Esophagus squamous epithelium (tissue), 4 donors: ENCODE results near the gene POMT2.

Source experiments
- POLR2A ChIP-seq, 4 donors: fragments of 450-650 bp; IDR thresholded peaks; one replicate each; pipeline ENCODE4 v1.6.1; 2017; ENCODE audit warnings: antibody characterized with exemption in 4 of 4, mild to moderate bottlenecking in 4 of 4, moderate library complexity in 3 of 4
- TF ChIP-seq, protein P1 (sequence below), 6 experiments: fragments of 450-650 bp in 4 of 6; fragments of 200-600 bp in 2 of 6; sonication (generic) in 2 of 6; IDR thresholded peaks; one replicate each; pipeline ENCODE4 v1.5.1; 2016 to 2019; ENCODE audit warnings: antibody characterized with exemption in 6 of 6, mild to moderate bottlenecking in 4 of 6, moderate library complexity in 4 of 6

DNA sequence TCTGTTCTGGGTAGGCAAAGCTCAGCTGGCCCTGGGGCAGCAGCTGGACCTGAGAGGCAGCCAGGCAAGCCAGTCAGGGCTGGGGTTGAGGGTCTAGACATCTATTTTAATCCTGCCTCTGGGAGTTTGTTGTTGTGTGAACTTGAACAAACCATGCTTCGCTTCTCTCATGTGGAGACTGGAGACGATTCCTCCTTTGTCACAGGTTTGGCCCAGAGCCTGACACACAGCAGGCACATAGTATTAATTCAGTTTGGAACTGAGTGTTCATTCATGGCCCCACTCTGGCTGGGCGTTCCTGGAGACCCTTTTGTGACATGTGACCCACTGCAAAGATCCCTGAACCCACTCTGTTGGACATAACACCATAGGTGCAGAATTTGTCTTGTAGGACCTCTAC lies 89.0 kb downstream of the POMT2 start:
- TF ChIP-seq, protein P1, sequence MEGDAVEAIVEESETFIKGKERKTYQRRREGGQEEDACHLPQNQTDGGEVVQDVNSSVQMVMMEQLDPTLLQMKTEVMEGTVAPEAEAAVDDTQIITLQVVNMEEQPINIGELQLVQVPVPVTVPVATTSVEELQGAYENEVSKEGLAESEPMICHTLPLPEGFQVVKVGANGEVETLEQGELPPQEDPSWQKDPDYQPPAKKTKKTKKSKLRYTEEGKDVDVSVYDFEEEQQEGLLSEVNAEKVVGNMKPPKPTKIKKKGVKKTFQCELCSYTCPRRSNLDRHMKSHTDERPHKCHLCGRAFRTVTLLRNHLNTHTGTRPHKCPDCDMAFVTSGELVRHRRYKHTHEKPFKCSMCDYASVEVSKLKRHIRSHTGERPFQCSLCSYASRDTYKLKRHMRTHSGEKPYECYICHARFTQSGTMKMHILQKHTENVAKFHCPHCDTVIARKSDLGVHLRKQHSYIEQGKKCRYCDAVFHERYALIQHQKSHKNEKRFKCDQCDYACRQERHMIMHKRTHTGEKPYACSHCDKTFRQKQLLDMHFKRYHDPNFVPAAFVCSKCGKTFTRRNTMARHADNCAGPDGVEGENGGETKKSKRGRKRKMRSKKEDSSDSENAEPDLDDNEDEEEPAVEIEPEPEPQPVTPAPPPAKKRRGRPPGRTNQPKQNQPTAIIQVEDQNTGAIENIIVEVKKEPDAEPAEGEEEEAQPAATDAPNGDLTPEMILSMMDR (IDR thresholded peaks at IDR 0.05) = no peak
- no peak for TF ChIP-seq POLR2A (IDR thresholded peaks at IDR 0.05)
